ENCODE measurements around the gene AMMECR1L. TPM values are rescaled to one million over a fixed set of nuclear protein-coding genes. Genes with fewer than 3 reads are reported as not detected.

AMMECR1L gene
- total and polyA plus RNA-seq, 2 of the 4 experiments (the other 2 are of a cell fraction), result 13.4 to 14.0 TPM

GRCh38 chr2:127911737-127912136 lies 26.0 kb upstream of the AMMECR1L start:
- ChIA-PET POLR2A (ENCODE audit: unreplicated experiment) (no interaction called here), CTCF (no interaction called here)
- DNase-seq (no peak), ATAC-seq (ENCODE audit: low read depth) (no peak)
- H3K79me1 ChIP-seq (ENCODE audit: low read depth in 1 of 2, low read length in 2 of 2), result no peaks in the 10 kb centered on the region
- H2AK9ac ChIP-seq (replicated peaks; ENCODE audit: low read depth, low read length, poor library complexity), result no peak overlapping the region
- no peak overlapping the region for H2AFZ ChIP-seq (replicated peaks; ENCODE audit: low read length, poor library complexity)
- intact Hi-C loops (cut with micrococcal nuclease) (no loop called here), in situ Hi-C loops (cut with MboI; ENCODE audit: low sequenced_read_pairs) (no loop called here), dilution Hi-C loops (cut with HindIII; ENCODE audit: low sequenced_read_pairs, unreplicated experiment) (no loop called here)
- H3K4me2 ChIP-seq (ENCODE audit: low read depth, low read length), result no peak overlapping the region
- H3K18ac ChIP-seq (ENCODE audit: low read depth, low read length), result no peak overlapping the region
- H4K8ac ChIP-seq (ENCODE audit: low read depth in 2 of 2, low read length in 2 of 2), result no peak overlapping the region
- no peak overlapping the region for H3K14ac ChIP-seq (replicated peaks; ENCODE audit: low read depth, low read length)
- H3K4me3 ChIP-seq (ENCODE audit: insufficient read depth, low read depth, low read length), result no peak overlapping the region
- no peaks in the 10 kb centered on the region for H4K20me1 ChIP-seq (ENCODE audit: insufficient read depth, low read length)
- no peaks in the 10 kb centered on the region for H3K9me3 ChIP-seq (ENCODE audit: control insufficient read depth, insufficient read depth, low read length)
- no peak overlapping the region for H3K4ac ChIP-seq (ENCODE audit: low read depth, low read length)
- H3K36me3 ChIP-seq (ENCODE audit: control insufficient read depth, insufficient read depth, low read length), result no peaks in the 10 kb centered on the region
- H2BK120ac ChIP-seq (ENCODE audit: low read depth, low read length), result no peak overlapping the region
- no peaks in the 10 kb centered on the region; the same call in 1 of the 2 replicates for H3K27me3 ChIP-seq (ENCODE audit: control insufficient read depth, insufficient read depth, low read length)
- no peaks in the 10 kb centered on the region for H3K9me1 ChIP-seq (ENCODE audit: insufficient read depth, low read length)
- no peak overlapping the region for H2BK15ac ChIP-seq (ENCODE audit: low read depth, low read length)
- no peak overlapping the region for H3K9ac ChIP-seq (ENCODE audit: low read depth, low read length)
- H3K4me1 ChIP-seq (ENCODE audit: control insufficient read depth, insufficient read depth, low read length), result no peaks in the 10 kb centered on the region
- no peak overlapping the region for H4K5ac ChIP-seq (ENCODE audit: low read depth, low read length)
- H3K23ac ChIP-seq (ENCODE audit: low read depth, low read length), result no peak overlapping the region
- H4K91ac ChIP-seq (ENCODE audit: insufficient read depth, low read depth, low read length), result no peak overlapping the region
- H2BK20ac ChIP-seq (ENCODE audit: low read depth, low read length), result no peak overlapping the region
- H3K27ac ChIP-seq (ENCODE audit: insufficient read depth, low read length), result no peak overlapping the region
- no TSS peak for BruUV-seq (replicated peaks)
- no peak overlapping the region for H3K56ac ChIP-seq (ENCODE audit: extremely low read depth, insufficient read depth, low read length)
- no peak overlapping the region for H2BK5ac ChIP-seq (ENCODE audit: low read depth, low read length, poor library complexity, severe bottlenecking)
- TF ChIP-seq USF2 (IDR thresholded peaks at IDR 0.05; ENCODE audit: low read depth, low read length) (no peak), MAZ (IDR thresholded peaks at IDR 0.05; ENCODE audit: borderline replicate concordance, low read depth, low read length) (no peak), BHLHE40 (IDR thresholded peaks at IDR 0.05; ENCODE audit: low read depth, low read length) (no peak), CEBPB (IDR thresholded peaks at IDR 0.05; ENCODE audit: low read depth, low read length) (no peak), MAFK (IDR thresholded peaks at IDR 0.05; ENCODE audit: low read depth, low read length) (no peak), SMC3 (IDR thresholded peaks at IDR 0.05; ENCODE audit: low read depth, low read length) (no peak), FOS (IDR thresholded peaks at IDR 0.05; ENCODE audit: low read depth, low read length) (no peak), NFE2L2 (IDR thresholded peaks at IDR 0.05; ENCODE audit: low read depth, low read length) (no peak), CHD1 (IDR thresholded peaks at IDR 0.05; ENCODE audit: low read depth, low read length) (no peak), MXI1 (IDR thresholded peaks at IDR 0.05; ENCODE audit: borderline replicate concordance, low read depth, low read length) (no peak), POLR2A (IDR thresholded peaks at IDR 0.05; ENCODE audit: low read depth, low read length) (no peak)
- H2AK5ac ChIP-seq (ENCODE audit: low read depth, low read length), result no peak overlapping the region
- no CpG with 5 or more reads among the region's 2 CpGs for WGBS, 2 experiments (ENCODE audit: extremely low coverage in 2 of 2, insufficient read length in 1 of 2)

Data from IMR-90 (cell line).